OCI-LY7 (cell line): ENCODE measurements around the gene CFAP97D2. TPM values are rescaled to one million over a fixed set of nuclear protein-coding genes. Genes with fewer than 3 reads are reported as not detected.

Experiments used
- BruUV-seq: library from RNA; stranded (reverse); fragments of 400-500 nt; replicated peaks from 2 replicates; lab custom pipeline; 2021; lab: Mats Ljungman, UMichigan
- CTCF ChIA-PET: fragments of 300-600 bp; sonication (Branson Sonifier 250); formaldehyde crosslinking; loops from one replicate; lab custom pipeline; 2022; ENCODE audit warnings: antibody characterized with exemption; ENCODE audit not compliant: unreplicated experiment; lab: Charles Lee
- POLR2A ChIA-PET: fragments of 300-600 bp; sonication (Branson Sonifier 250); formaldehyde crosslinking; loops from one replicate; lab custom pipeline; 2022; ENCODE audit warnings: antibody characterized with exemption; lab: Charles Lee
- DNase-seq: peaks from one replicate; pipeline ENCODE4 v3.0.0-alpha.2; 2015; ENCODE audit warnings: low spot score
- H2AFZ ChIP-seq: fragments of 200-600 bp; sonication (generic), shearing (Covaris generic); 2 replicates; pipeline ENCODE4 v1.6.1; 2014; ENCODE audit warnings: mild to moderate bottlenecking, antibody characterized with exemption, low read length, moderate library complexity
- H3K27ac ChIP-seq: fragments of 200-600 bp; sonication (generic); 2 replicates; pipeline ENCODE4 v1.5.1; 2014; ENCODE audit warnings: mixed run types, low read depth, mild to moderate bottlenecking, moderate library complexity, low read length, inconsistent platforms; ENCODE audit not compliant: poor library complexity, severe bottlenecking
- H3K36me3 ChIP-seq: fragments of 200-600 bp; sonication (generic); 2 replicates; pipeline ENCODE4 v1.6.1; 2014; ENCODE audit warnings: mild to moderate bottlenecking, antibody characterized with exemption, low read length, moderate library complexity, mixed read lengths; ENCODE audit not compliant: insufficient read depth
- H3K4me1 ChIP-seq: fragments of 200-600 bp; sonication (generic); 2 replicates; pipeline ENCODE4 v1.5.1; 2014; ENCODE audit warnings: mild to moderate bottlenecking, low read length; ENCODE audit not compliant: insufficient read depth, poor library complexity, severe bottlenecking
- H3K4me2 ChIP-seq: fragments of 200-600 bp; sonication (generic); 2 replicates; pipeline ENCODE4 v1.6.1; 2014; ENCODE audit warnings: mild to moderate bottlenecking, low read length
- H3K4me3 ChIP-seq: fragments of 200-600 bp; sonication (generic); 2 replicates; pipeline ENCODE4 v1.5.1; 2014; ENCODE audit warnings: mild to moderate bottlenecking, low read depth, low read length; ENCODE audit not compliant: poor library complexity, severe bottlenecking
- H3K79me2 ChIP-seq: fragments of 200-600 bp; sonication (generic); 2 replicates; pipeline ENCODE4 v1.6.1; 2016; ENCODE audit warnings: low read depth, mild to moderate bottlenecking, low read length, moderate library complexity, mixed read lengths; ENCODE audit not compliant: insufficient read depth
- H3K9me2 ChIP-seq: fragments of 200-600 bp; sonication (generic); 2 replicates; pipeline ENCODE4 v1.6.1; 2016; ENCODE audit warnings: mild to moderate bottlenecking, low read length, mixed read lengths; ENCODE audit not compliant: insufficient read depth
- H3K9me3 ChIP-seq: fragments of 200-600 bp; sonication (generic); 2 replicates; pipeline ENCODE4 v1.6.1; 2014; ENCODE audit warnings: mild to moderate bottlenecking, mixed run types, low read length, mixed read lengths
- H4K20me1 ChIP-seq: fragments of 200-600 bp; sonication (generic); 2 replicates; pipeline ENCODE4 v1.6.1; 2014; ENCODE audit warnings: mild to moderate bottlenecking, antibody characterized with exemption, low read length, moderate library complexity, mixed read lengths; ENCODE audit not compliant: insufficient read depth
- EZH2phosphoT487 ChIP-seq: fragments of 200-600 bp; sonication (generic); IDR thresholded peaks from 2 replicates; pipeline ENCODE4 v1.6.1; 2018; ENCODE audit warnings: low read depth, borderline replicate concordance, mild to moderate bottlenecking, mixed run types, antibody characterized with exemption, low read length, moderate library complexity, mixed read lengths
- intact Hi-C: fragments of 100-400 bp; cut with micrococcal nuclease; formaldehyde crosslinking; loops from one replicate; pipeline ENCODE4 v1.10.0; 2022; ENCODE audit not compliant: unreplicated experiment
- total RNA-seq, 2 experiments: library from RNA; depleted of rRNA in 1 of 2; stranded (reverse); fragments of >200 nt in 1 of 2; shearing (Covaris generic) in 1 of 2; gene quantifications; 2 replicates each; pipeline ENCODE4 v1.2.3, GENCODE V29; 2014 to 2022
- TF ChIP-seq, protein P1 (sequence below): fragments of 200-600 bp; sonication (generic); conservative IDR thresholded peaks from 2 replicates; pipeline ENCODE4 v1.5.1; 2014; ENCODE audit warnings: mild to moderate bottlenecking, antibody characterized with exemption, low read length, moderate library complexity, mixed read lengths

Gene CFAP97D2
- total RNA-seq, 2 experiments from 2014 or later, result not detected

DNA sequence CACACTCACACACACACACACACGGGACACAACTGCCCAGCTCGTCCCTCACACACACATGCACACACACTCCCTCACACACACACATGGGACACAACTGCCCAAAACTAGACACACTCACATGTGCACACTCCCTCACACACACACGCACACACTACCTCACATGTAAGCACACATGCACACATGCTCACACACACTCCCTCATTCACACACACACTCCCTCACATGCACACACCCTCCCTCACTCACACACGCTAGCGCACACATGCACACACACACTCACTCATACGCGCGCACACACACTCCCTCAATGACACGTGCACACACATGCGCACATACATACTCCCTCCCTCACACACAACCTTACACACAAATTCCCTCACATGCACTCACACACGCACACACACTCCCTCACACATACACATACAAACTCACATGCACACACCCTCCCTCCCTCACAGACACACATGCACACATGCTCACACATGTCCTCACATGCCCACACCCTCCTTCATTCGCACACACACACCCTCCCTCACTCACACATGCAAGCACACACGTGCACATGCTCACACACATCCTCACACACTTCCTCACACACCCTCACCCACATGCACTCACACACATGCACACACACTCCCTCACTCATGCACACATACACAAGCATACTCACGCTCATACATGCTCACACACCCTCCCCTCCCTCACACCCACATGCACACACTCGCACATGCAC lies 37.6 kb upstream of the CFAP97D2 start:
- DNase-seq, result no peak
- Histone ChIP-seq H3K9me3 (no peaks in the 10 kb centered on the region), H3K36me3 (no peaks in the 10 kb centered on the region), H4K20me1 (no peaks in the 10 kb centered on the region), H3K79me2 (no peaks in the 10 kb centered on the region), H3K4me2 (no peak overlapping the region), H3K9me2 (no peaks in the 10 kb centered on the region), H2AFZ (no peak overlapping the region), H3K27ac (no peak overlapping the region), H3K4me1 (peaks cover 35% of the 10 kb centered on the region), H3K4me3 (no peak overlapping the region)
- no TSS peak for BruUV-seq
- ChIA-PET POLR2A (no interaction called here), CTCF (no interaction called here)
- intact Hi-C loops, result no loop called here
- TF ChIP-seq EZH2phosphoT487, result no peak
- TF ChIP-seq, protein P1, sequence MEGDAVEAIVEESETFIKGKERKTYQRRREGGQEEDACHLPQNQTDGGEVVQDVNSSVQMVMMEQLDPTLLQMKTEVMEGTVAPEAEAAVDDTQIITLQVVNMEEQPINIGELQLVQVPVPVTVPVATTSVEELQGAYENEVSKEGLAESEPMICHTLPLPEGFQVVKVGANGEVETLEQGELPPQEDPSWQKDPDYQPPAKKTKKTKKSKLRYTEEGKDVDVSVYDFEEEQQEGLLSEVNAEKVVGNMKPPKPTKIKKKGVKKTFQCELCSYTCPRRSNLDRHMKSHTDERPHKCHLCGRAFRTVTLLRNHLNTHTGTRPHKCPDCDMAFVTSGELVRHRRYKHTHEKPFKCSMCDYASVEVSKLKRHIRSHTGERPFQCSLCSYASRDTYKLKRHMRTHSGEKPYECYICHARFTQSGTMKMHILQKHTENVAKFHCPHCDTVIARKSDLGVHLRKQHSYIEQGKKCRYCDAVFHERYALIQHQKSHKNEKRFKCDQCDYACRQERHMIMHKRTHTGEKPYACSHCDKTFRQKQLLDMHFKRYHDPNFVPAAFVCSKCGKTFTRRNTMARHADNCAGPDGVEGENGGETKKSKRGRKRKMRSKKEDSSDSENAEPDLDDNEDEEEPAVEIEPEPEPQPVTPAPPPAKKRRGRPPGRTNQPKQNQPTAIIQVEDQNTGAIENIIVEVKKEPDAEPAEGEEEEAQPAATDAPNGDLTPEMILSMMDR, result no peak

DNA sequence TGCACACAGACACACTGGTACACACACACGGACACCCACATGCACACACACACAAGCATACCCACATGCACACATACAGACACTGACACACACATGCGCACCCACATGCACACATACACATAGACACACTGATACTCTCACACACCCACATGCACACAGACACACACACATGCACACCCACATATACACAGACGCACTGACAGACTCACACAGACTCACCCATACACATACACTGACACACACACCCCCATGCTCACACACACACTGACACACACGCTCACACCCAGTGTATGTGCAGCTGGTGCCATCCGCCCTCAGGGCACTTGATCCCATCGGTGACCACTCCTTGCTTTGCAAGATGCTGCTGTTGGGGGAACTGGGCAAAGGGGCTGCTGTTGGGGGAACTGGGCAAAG lies 36.9 kb upstream of the CFAP97D2 start:
- no TSS peak for BruUV-seq
- Histone ChIP-seq H3K4me1 (peaks cover 35% of the 10 kb centered on the region), H4K20me1 (no peaks in the 10 kb centered on the region), H3K4me3 (no peak overlapping the region), H3K27ac (no peak overlapping the region), H3K36me3 (no peaks in the 10 kb centered on the region), H3K79me2 (no peaks in the 10 kb centered on the region), H3K9me3 (no peaks in the 10 kb centered on the region), H3K4me2 (no peak overlapping the region), H3K9me2 (no peaks in the 10 kb centered on the region), H2AFZ (no peak overlapping the region)
- intact Hi-C loops, result loop anchor here (2.0 kb wide), 1 partner anchor 85 kb away; no protein-coding TSS in a partner anchor
- POLR2A ChIA-PET, result interaction anchor here (0.5 kb wide), 1 partner anchor 29 kb away, joined by 4 read pairs; no protein-coding TSS in a partner anchor
- TF ChIP-seq, protein P1, result no peak
- no peak for TF ChIP-seq EZH2phosphoT487
- DNase-seq, result no peak
- CTCF ChIA-PET, result no interaction called here
